ENCODE results near the gene UFD1.
A peak's percentile ranks its signal among the peaks of the same experiment; 100 is the strongest.
"Not testable (repeated sequence)": the region's sequence is repeated elsewhere in the genome, so short reads cannot be mapped to it uniquely, and the experiment has no call there.

Gene UFD1

GRCh38 chr22:19449422-19449767 is 29.6 kb downstream of the UFD1 start:
- no peaks in the 10 kb centered on the region for H3K9me3 ChIP-seq (ENCODE audit: control insufficient read depth, low read length)
- no peak for DNase-seq
- H3K4me3 ChIP-seq (ENCODE audit: insufficient read depth, low read depth, low read length, poor library complexity, severe bottlenecking) = no peak overlapping the region
- peaks cover 28% of the 10 kb centered on the region for H3K36me3 ChIP-seq (ENCODE audit: control insufficient read depth, insufficient read depth, low read length)
- peaks cover 14% of the 10 kb centered on the region for H3K4me1 ChIP-seq (ENCODE audit: control insufficient read depth, insufficient read depth, low read length, poor library complexity, severe bottlenecking)
- no peaks in the 10 kb centered on the region for H3K27me3 ChIP-seq (replicated peaks; ENCODE audit: control insufficient read depth, insufficient read depth, low read length, poor library complexity, severe bottlenecking)
- H3K27ac ChIP-seq (ENCODE audit: insufficient read depth, low read length, poor library complexity, severe bottlenecking) = no peak overlapping the region

DNA sequence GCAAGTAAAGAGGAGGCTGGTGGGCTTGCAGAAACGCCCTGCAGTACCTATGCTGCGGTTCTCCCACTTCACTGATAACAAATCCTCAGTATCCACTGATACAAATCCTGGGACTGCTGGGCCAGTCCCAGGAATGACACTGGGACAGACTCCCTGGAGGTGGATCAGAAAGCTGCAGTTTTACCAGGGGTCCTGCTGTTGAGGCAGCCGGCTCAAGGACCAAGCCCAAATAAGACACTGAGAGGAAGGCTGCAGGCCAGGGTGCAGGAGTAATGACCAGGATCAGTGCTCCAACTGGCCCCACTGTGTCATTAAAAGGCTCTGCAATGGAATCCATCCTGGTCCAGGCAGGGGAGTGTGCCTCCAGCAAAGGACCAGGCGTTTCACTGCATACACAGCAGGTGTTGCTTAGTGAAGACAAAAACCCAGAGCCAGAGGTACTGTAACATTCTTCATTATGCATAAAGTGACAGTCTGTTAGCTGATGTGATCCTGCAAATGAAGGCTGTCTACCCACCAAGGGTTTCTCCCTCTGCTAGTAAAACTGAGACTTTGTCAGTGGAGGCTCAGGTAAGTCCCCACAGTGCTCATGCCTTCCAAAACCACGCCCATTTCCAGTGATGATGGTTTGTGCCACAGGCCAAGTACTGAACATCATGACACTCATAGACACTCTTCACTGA is 30.1 kb downstream of the UFD1 start:
- Histone ChIP-seq H3K4me1 (ENCODE audit: control insufficient read depth, insufficient read depth, low read length, poor library complexity, severe bottlenecking) (peaks cover 14% of the 10 kb centered on the region), H3K27ac (ENCODE audit: insufficient read depth, low read length, poor library complexity, severe bottlenecking) (no peak overlapping the region), H3K9me3 (ENCODE audit: control insufficient read depth, low read length) (no peaks in the 10 kb centered on the region), H3K36me3 (ENCODE audit: control insufficient read depth, insufficient read depth, low read length) (peaks cover 28% of the 10 kb centered on the region), H3K4me3 (ENCODE audit: insufficient read depth, low read depth, low read length, poor library complexity, severe bottlenecking) (no peak overlapping the region), H3K27me3 (replicated peaks; ENCODE audit: control insufficient read depth, insufficient read depth, low read length, poor library complexity, severe bottlenecking) (no peaks in the 10 kb centered on the region)
- no peak for DNase-seq

GRCh38 chr22:19448076-19448607 is 30.9 kb downstream of the UFD1 start:
- DNase-seq = peak in 1 of 3 donors; percentile 18
- Histone ChIP-seq H3K9me3 (ENCODE audit: control insufficient read depth, low read length) (no peaks in the 10 kb centered on the region), H3K4me3 (ENCODE audit: insufficient read depth, low read depth, low read length, poor library complexity, severe bottlenecking) (peak overlapping the region; percentile 70), H3K27me3 (replicated peaks; ENCODE audit: control insufficient read depth, insufficient read depth, low read length, poor library complexity, severe bottlenecking) (no peaks in the 10 kb centered on the region), H3K36me3 (ENCODE audit: control insufficient read depth, insufficient read depth, low read length) (peaks cover 22% of the 10 kb centered on the region), H3K27ac (ENCODE audit: insufficient read depth, low read length, poor library complexity, severe bottlenecking) (peak overlapping the region; percentile 77), H3K4me1 (ENCODE audit: control insufficient read depth, insufficient read depth, low read length, poor library complexity, severe bottlenecking) (peaks cover 14% of the 10 kb centered on the region)

DNA sequence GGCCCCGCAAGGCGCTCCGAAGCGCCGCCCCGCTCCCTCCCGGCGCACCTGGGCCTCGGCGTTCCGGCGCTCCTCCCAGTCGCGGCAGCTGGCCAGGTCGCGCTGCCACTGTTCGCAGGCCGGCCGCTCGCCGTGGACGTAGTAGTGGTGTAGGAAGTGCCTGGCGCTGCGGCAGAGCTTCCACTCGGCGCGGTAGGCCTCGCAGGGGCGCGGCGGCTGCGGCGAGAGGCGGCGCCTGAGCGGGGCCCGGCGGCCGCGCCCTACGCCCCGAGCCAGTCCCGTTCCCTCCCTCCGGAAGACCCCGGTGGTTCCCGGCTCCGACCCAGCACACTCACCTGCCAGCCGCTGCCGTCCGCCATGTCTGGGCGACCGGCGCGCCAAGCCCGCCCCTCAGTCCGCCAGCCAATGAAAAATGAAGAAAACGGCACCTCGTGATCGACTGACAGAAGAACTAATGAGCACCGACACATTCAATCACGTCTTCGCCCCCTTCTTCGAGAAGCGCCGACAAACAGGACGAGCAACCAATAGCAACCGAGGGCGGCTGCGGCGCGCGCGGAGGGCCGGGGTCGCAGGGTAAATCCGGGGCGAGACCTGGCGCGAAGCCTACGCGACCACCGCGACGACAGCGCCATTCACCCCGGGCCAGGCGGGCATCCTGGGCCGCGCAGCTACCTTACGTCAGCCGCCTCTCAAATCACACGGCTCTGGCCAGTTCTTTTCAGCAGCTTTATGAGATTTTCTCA is 31.5 kb downstream of the UFD1 start, which contains the start of gene C22orf39:
C22orf39 (minus strand) TSS at position 382 of the 746 bp plus-strand sequence; CDS start at position 359, 23 bp downstream.
- Histone ChIP-seq H3K27me3 (replicated peaks; ENCODE audit: control insufficient read depth, insufficient read depth, low read length, poor library complexity, severe bottlenecking) (no peaks in the 10 kb centered on the region), H3K4me3 (ENCODE audit: insufficient read depth, low read depth, low read length, poor library complexity, severe bottlenecking) (peak within 1 kb of the TSS; percentile 70), H3K4me1 (ENCODE audit: control insufficient read depth, insufficient read depth, low read length, poor library complexity, severe bottlenecking) (peaks cover 14% of the 10 kb centered on the region), H3K36me3 (ENCODE audit: control insufficient read depth, insufficient read depth, low read length) (peaks cover 21% of the 10 kb centered on the region), H3K27ac (ENCODE audit: insufficient read depth, low read length, poor library complexity, severe bottlenecking) (peak within 1 kb of the TSS; percentile 77), H3K9me3 (ENCODE audit: control insufficient read depth, low read length) (no peaks in the 10 kb centered on the region)
- DNase-seq = peak; percentile 83 to 87 (median 86)

DNA sequence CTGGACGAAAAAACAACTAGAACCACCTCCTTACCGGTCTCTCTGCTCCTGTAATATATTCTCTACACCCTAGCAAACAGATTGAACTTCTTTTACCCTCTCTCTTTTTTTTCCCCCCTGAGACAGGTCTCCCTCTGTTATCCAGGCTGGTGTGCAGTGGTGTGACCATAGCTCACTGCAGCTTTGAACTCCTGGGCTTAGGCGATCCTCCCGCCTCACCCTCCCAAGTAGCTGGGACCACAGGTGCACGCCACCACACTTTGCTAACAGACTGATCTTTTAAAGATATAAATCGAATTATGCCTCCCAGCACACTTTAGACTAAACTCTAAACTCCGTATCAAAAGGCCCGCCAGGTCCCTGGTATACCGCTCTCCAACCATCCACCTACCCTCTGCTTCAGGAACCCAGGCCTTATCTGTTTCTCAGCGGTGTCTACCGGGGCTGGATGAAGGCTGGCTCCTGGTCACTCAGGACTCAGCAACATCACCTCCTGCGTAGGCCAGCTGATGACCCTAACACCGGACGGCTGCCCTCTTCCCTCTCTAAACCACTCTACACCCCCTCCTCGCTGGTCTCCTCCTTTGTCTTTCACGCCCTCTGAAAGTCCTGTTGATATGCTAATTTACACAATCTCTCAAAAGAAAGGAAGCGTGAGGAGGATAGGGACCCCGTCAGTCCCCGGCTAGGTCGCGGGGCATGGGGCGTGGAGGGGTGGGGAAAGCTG is 32.2 kb downstream of the UFD1 start:
- H3K36me3 ChIP-seq (ENCODE audit: control insufficient read depth, insufficient read depth, low read length) = peaks cover 14% of the 10 kb centered on the region
- DNase-seq = no peak
- H3K27ac ChIP-seq (ENCODE audit: insufficient read depth, low read length, poor library complexity, severe bottlenecking) = peak overlapping the region; percentile 77

DNA sequence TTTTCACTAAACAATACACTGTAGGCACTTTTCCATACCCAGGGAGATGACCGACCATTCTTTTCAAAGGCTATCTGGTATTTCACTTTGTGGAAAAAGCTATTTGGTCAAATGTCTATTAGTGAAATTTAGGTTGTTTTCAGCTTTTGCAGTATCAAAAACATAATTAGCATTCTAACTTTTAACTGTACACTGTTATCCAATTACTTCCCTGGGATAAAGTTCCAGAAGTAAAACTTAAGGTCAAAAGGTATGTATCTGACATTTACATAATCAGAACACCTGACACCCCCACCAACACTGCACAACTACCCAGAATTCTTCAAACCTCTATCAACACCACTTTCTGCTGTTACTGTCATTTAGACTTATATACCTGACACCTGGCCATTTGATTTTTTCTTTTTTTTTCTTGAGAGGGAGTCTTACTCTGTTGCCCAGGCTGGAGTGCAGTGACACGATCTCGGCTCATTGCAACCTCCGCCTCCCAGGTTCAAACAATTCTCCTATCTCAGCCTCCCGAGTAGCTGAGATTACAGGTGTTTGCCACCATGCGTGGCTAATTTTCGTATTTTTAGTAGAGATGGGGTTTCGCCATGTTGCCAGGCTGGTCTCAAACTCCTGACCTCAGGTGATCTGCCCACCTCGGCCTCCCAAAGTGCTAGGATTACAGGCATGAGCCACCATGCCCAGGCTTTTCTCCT is 33.6 kb downstream of the UFD1 start:
- H3K4me3 ChIP-seq (ENCODE audit: insufficient read depth, low read depth, low read length, poor library complexity, severe bottlenecking); DNase-seq; H3K27me3 ChIP-seq (replicated peaks; ENCODE audit: control insufficient read depth, insufficient read depth, low read length, poor library complexity, severe bottlenecking); H3K27ac ChIP-seq (ENCODE audit: insufficient read depth, low read length, poor library complexity, severe bottlenecking); H3K9me3 ChIP-seq (ENCODE audit: control insufficient read depth, low read length): not testable (repeated sequence)
- Histone ChIP-seq H3K36me3 (ENCODE audit: control insufficient read depth, insufficient read depth, low read length) (peaks cover 18% of the 10 kb centered on the region), H3K4me1 (ENCODE audit: control insufficient read depth, insufficient read depth, low read length, poor library complexity, severe bottlenecking) (peaks cover 14% of the 10 kb centered on the region)

More for the DNA sequence above, 32.2 kb downstream of the UFD1 start:
- Histone ChIP-seq H3K4me1 (ENCODE audit: control insufficient read depth, insufficient read depth, low read length, poor library complexity, severe bottlenecking) (peaks cover 14% of the 10 kb centered on the region), H3K4me3 (ENCODE audit: insufficient read depth, low read depth, low read length, poor library complexity, severe bottlenecking) (peak overlapping the region; percentile 70), H3K27me3 (replicated peaks; ENCODE audit: control insufficient read depth, insufficient read depth, low read length, poor library complexity, severe bottlenecking) (no peaks in the 10 kb centered on the region), H3K9me3 (ENCODE audit: control insufficient read depth, low read length) (no peaks in the 10 kb centered on the region)

DNA sequence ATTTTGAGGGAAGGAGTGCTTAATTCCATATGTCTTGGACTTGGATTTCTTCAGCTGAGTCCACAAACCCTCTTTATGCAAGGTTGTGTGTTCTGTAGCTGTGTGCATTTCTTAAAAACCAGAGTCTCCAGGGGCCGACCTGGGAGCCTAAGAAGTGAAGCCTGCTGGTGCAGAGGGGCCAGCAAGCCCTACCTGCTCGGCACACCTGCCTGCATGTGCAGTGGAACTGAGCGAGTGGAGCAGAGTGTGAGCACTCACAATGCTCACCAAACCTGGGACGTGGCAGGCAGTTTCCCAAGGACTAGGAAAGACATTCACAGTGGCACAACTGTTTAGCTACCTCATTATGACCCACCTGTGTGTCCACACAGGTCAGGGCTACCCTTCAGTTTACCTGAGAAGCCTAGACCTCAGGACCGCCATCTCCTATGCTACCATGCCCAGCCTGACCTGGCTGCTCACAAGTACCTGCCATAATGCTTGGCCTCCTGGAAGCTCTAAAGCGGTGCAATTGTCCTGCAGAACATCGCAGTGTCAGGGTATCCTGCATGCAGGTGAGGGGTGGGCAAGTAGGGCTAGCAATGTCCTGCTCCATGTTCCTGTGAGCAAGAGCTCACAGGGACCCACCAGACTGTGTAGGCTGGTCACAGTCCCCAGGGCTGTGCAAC is 35.3 kb downstream of the UFD1 start:
- no peak overlapping the region for H3K27ac ChIP-seq (ENCODE audit: insufficient read depth, low read length, poor library complexity, severe bottlenecking)
- peaks cover 14% of the 10 kb centered on the region for H3K4me1 ChIP-seq (ENCODE audit: control insufficient read depth, insufficient read depth, low read length, poor library complexity, severe bottlenecking)
- no peaks in the 10 kb centered on the region for H3K27me3 ChIP-seq (replicated peaks; ENCODE audit: control insufficient read depth, insufficient read depth, low read length, poor library complexity, severe bottlenecking)
- H3K4me3 ChIP-seq (ENCODE audit: insufficient read depth, low read depth, low read length, poor library complexity, severe bottlenecking) = no peak overlapping the region
- peaks cover 18% of the 10 kb centered on the region for H3K36me3 ChIP-seq (ENCODE audit: control insufficient read depth, insufficient read depth, low read length)
- no peak for DNase-seq
- H3K9me3 ChIP-seq (ENCODE audit: control insufficient read depth, low read length) = no peaks in the 10 kb centered on the region

DNA sequence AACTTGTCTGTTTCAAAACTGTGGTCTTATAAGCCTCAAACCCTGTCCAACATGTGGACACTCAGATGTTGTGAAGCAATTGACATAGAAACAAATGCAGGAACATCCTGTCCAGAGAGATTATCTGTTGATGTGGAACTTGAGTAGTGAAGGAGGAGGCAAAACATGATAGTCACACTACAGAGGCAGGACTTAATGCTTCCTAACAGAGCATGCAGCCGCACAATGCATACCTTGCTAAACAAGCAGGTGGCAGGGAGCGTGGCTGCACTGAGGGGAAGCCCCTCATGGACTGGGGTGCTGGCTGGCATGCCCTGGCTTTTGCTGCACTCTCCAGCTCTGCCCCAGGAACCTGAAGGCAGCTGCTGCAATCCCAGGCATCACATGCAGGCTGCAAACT is 36.8 kb downstream of the UFD1 start:
- peaks cover 18% of the 10 kb centered on the region for H3K36me3 ChIP-seq (ENCODE audit: control insufficient read depth, insufficient read depth, low read length)
- no peaks in the 10 kb centered on the region for H3K9me3 ChIP-seq (ENCODE audit: control insufficient read depth, low read length)

More for the DNA sequence above, 36.8 kb downstream of the UFD1 start:
- H3K4me1 ChIP-seq (ENCODE audit: control insufficient read depth, insufficient read depth, low read length, poor library complexity, severe bottlenecking) = peaks cover 9% of the 10 kb centered on the region
- no peaks in the 10 kb centered on the region for H3K27me3 ChIP-seq (replicated peaks; ENCODE audit: control insufficient read depth, insufficient read depth, low read length, poor library complexity, severe bottlenecking)
- no peak overlapping the region for H3K27ac ChIP-seq (ENCODE audit: insufficient read depth, low read length, poor library complexity, severe bottlenecking)
- no peak for DNase-seq
- no peak overlapping the region for H3K4me3 ChIP-seq (ENCODE audit: insufficient read depth, low read depth, low read length, poor library complexity, severe bottlenecking)
